IMR-90 (cell line): ENCODE measurements around the gene C13orf46. TPM values are rescaled to one million over a fixed set of nuclear protein-coding genes. Genes with fewer than 3 reads are reported as not detected.

Experiments used
- ATAC-seq: fragments of 200-7000 bp; cut with Tn5 transposase; 2 replicates; pipeline ENCODE4 v1.9.1; 2020; ENCODE audit warnings: low read depth, mild to moderate bottlenecking, moderate library complexity
- BruUV-seq: library from RNA; stranded (reverse); fragments of 400-500 nt; replicated peaks from 2 replicates; lab custom pipeline; 2021; lab: Mats Ljungman, UMichigan
- CTCF ChIA-PET: fragments of 300-600 bp; formaldehyde crosslinking; extraction: SDS; loops from one replicate; lab custom pipeline; 2021; ENCODE audit warnings: antibody characterized with exemption; lab: Yijun Ruan, JAX
- POLR2A ChIA-PET: fragments of 300-600 bp; sonication (Branson Sonifier 250); formaldehyde crosslinking; loops from one replicate; lab custom pipeline; 2022; ENCODE audit warnings: antibody characterized with exemption; ENCODE audit not compliant: unreplicated experiment; lab: Charles Lee
- DNase-seq: peaks from one replicate; pipeline ENCODE4 v3.0.0; 2013
- H2AFZ ChIP-seq: replicated peaks from 2 replicates; pipeline ENCODE3; 2013; ENCODE audit warnings: low read length, mild to moderate bottlenecking; ENCODE audit not compliant: poor library complexity
- H2AK5ac ChIP-seq: 2 replicates; pipeline ENCODE4 v1.6.1; 2013; ENCODE audit warnings: low read depth, low read length, inconsistent platforms
- H2AK9ac ChIP-seq: replicated peaks from 2 replicates; pipeline ENCODE3; 2013; ENCODE audit warnings: mild to moderate bottlenecking, low read depth, low read length, moderate library complexity; ENCODE audit not compliant: poor library complexity
- H2BK120ac ChIP-seq: 2 replicates; pipeline ENCODE4 v1.6.1; 2013; ENCODE audit warnings: low read depth, low read length, inconsistent platforms
- H2BK15ac ChIP-seq: 3 replicates; pipeline ENCODE4 v1.6.1; 2013; ENCODE audit warnings: low read depth, low read length, inconsistent platforms
- H2BK20ac ChIP-seq: 2 replicates; pipeline ENCODE4 v1.6.1; 2013; ENCODE audit warnings: low read depth, mild to moderate bottlenecking, inconsistent platforms, low read length, moderate library complexity
- H2BK5ac ChIP-seq: 2 replicates; pipeline ENCODE4 v1.6.1; 2013; ENCODE audit warnings: mild to moderate bottlenecking, low read depth, low read length, inconsistent platforms; ENCODE audit not compliant: poor library complexity, severe bottlenecking
- H3K14ac ChIP-seq: replicated peaks from 2 replicates; pipeline ENCODE4 v1.6.1; 2013; ENCODE audit warnings: low read depth, low read length, inconsistent platforms
- H3K18ac ChIP-seq: 2 replicates; pipeline ENCODE4 v1.6.1; 2013; ENCODE audit warnings: low read depth, low read length, control low read depth
- H3K23ac ChIP-seq: 2 replicates; pipeline ENCODE4 v1.6.1; 2013; ENCODE audit warnings: low read depth, low read length, inconsistent platforms
- H3K27ac ChIP-seq: 2 replicates; pipeline ENCODE4 v1.5.1; 2013; ENCODE audit warnings: mild to moderate bottlenecking, control low read depth, low read length; ENCODE audit not compliant: insufficient read depth
- H3K27me3 ChIP-seq: 2 replicates; pipeline ENCODE4 v1.6.1; 2013; ENCODE audit warnings: low read length; ENCODE audit not compliant: control insufficient read depth, insufficient read depth
- H3K36me3 ChIP-seq: 2 replicates; pipeline ENCODE4 v1.6.1; 2013; ENCODE audit warnings: low read length, mixed read lengths; ENCODE audit not compliant: control insufficient read depth, insufficient read depth
- H3K4ac ChIP-seq: 2 replicates; pipeline ENCODE4 v1.6.1; 2013; ENCODE audit warnings: low read depth, low read length, inconsistent platforms
- H3K4me1 ChIP-seq: 2 replicates; pipeline ENCODE4 v1.6.1; 2013; ENCODE audit warnings: low read length, mixed read lengths; ENCODE audit not compliant: control insufficient read depth, insufficient read depth
- H3K4me2 ChIP-seq: 2 replicates; pipeline ENCODE4 v1.6.1; 2013; ENCODE audit warnings: low read depth, mild to moderate bottlenecking, control low read depth, low read length, moderate library complexity
- H3K4me3 ChIP-seq: 2 replicates; pipeline ENCODE4 v1.5.1; 2013; ENCODE audit warnings: low read depth, mild to moderate bottlenecking, control low read depth, low read length, moderate library complexity; ENCODE audit not compliant: insufficient read depth
- H3K56ac ChIP-seq: 2 replicates; pipeline ENCODE4 v1.6.1; 2013; ENCODE audit warnings: low read length, inconsistent platforms; ENCODE audit not compliant: insufficient read depth; ENCODE audit errors: extremely low read depth
- H3K79me1 ChIP-seq, 2 experiments: 2 replicates each; pipeline ENCODE4 v1.6.1; 2013; ENCODE audit warnings: low read length in 2 of 2, inconsistent platforms in 1 of 2, low read depth in 1 of 2
- H3K9ac ChIP-seq: 2 replicates; pipeline ENCODE4 v1.6.1; 2013; ENCODE audit warnings: low read depth, low read length, control low read depth
- H3K9me1 ChIP-seq: 2 replicates; pipeline ENCODE4 v1.6.1; 2013; ENCODE audit warnings: low read length, inconsistent platforms; ENCODE audit not compliant: insufficient read depth
- H3K9me3 ChIP-seq: 2 replicates; pipeline ENCODE4 v1.6.1; 2013; ENCODE audit warnings: low read length; ENCODE audit not compliant: control insufficient read depth, insufficient read depth
- H4K20me1 ChIP-seq: 2 replicates; pipeline ENCODE4 v1.6.1; 2013; ENCODE audit warnings: low read length, inconsistent platforms; ENCODE audit not compliant: insufficient read depth
- H4K5ac ChIP-seq: 2 replicates; pipeline ENCODE4 v1.6.1; 2013; ENCODE audit warnings: mild to moderate bottlenecking, low read depth, low read length, control low read depth
- H4K8ac ChIP-seq, 2 experiments: 2 replicates each; pipeline ENCODE4 v1.6.1; 2013; ENCODE audit warnings: low read depth in 2 of 2, low read length in 2 of 2, control low read depth in 1 of 2, inconsistent platforms in 1 of 2
- H4K91ac ChIP-seq: 2 replicates; pipeline ENCODE4 v1.6.1; 2013; ENCODE audit warnings: low read depth, low read length, inconsistent platforms; ENCODE audit not compliant: insufficient read depth
- BHLHE40 ChIP-seq: fragments of 150-350 bp; IDR thresholded peaks from 2 replicates; pipeline ENCODE4 v1.6.1; 2016; ENCODE audit warnings: mild to moderate bottlenecking, low read depth, low read length
- CEBPB ChIP-seq: IDR thresholded peaks from 2 replicates; pipeline ENCODE4 v1.6.1; 2012; ENCODE audit warnings: low read depth, low read length, improper control_type of control experiment
- CTCF ChIP-seq: conservative IDR thresholded peaks from 2 replicates; pipeline ENCODE4 v1.5.1; 2012; ENCODE audit warnings: mild to moderate bottlenecking, low read depth, low read length, improper control_type of control experiment
- ELK1 ChIP-seq: fragments of 150-350 bp; IDR thresholded peaks from 2 replicates; pipeline ENCODE4 v1.6.1; 2016; ENCODE audit warnings: low read depth, mild to moderate bottlenecking, low read length, moderate library complexity, borderline replicate concordance
- FOS ChIP-seq: fragments of 150-350 bp; IDR thresholded peaks from 2 replicates; pipeline ENCODE4 v1.6.1; 2016; ENCODE audit warnings: low read depth, low read length
- MAFK ChIP-seq: IDR thresholded peaks from 2 replicates; pipeline ENCODE4 v1.6.1; 2012; ENCODE audit warnings: low read depth, low read length, improper control_type of control experiment
- MAZ ChIP-seq: IDR thresholded peaks from 2 replicates; pipeline ENCODE4 v1.6.1; 2012; ENCODE audit warnings: low read depth, mild to moderate bottlenecking, low read length, improper control_type of control experiment, moderate library complexity, borderline replicate concordance
- MXI1 ChIP-seq: IDR thresholded peaks from 2 replicates; pipeline ENCODE4 v1.6.1; 2012; ENCODE audit warnings: low read depth, mild to moderate bottlenecking, low read length, moderate library complexity, borderline replicate concordance
- NFE2L2 ChIP-seq: fragments of 150-350 bp; IDR thresholded peaks from 2 replicates; pipeline ENCODE4 v1.6.1; 2016; ENCODE audit warnings: low read depth, mild to moderate bottlenecking, low read length
- RAD21 ChIP-seq: IDR thresholded peaks from 2 replicates; pipeline ENCODE4 v1.6.1; 2012; ENCODE audit warnings: low read length, improper control_type of control experiment
- RCOR1 ChIP-seq: IDR thresholded peaks from 2 replicates; pipeline ENCODE4 v1.6.1; 2012; ENCODE audit warnings: mild to moderate bottlenecking, low read length, improper control_type of control experiment; ENCODE audit not compliant: insufficient replicate concordance
- RFX5 ChIP-seq: IDR thresholded peaks from 2 replicates; pipeline ENCODE4 v1.8.0; 2012; ENCODE audit warnings: low read depth, mild to moderate bottlenecking, low read length, moderate library complexity
- USF2 ChIP-seq: fragments of 150-350 bp; IDR thresholded peaks from 2 replicates; pipeline ENCODE4 v1.6.1; 2017; ENCODE audit warnings: mild to moderate bottlenecking, antibody characterized with exemption, low read length, low read depth
- WGBS, 2 experiments: methylation state at CpG; one replicate each; pipeline versions ENCODE4 v1.1.5 to v1.1.7; 2013; ENCODE audit warnings: missing lambda C conversion rate in 2 of 2; ENCODE audit not compliant: insufficient read length in 1 of 2; ENCODE audit errors: extremely low coverage in 2 of 2; 5-methylcytosine and 5-hydroxymethylcytosine counted together
- dilution Hi-C: fragments of 300-500 bp; cut with HindIII; formaldehyde crosslinking; loops from one replicate; pipeline ENCODE4 v1.14.3; 2018; ENCODE audit warnings: low sequenced_read_pairs; ENCODE audit not compliant: unreplicated experiment
- in situ Hi-C: fragments of 300-500 bp; cut with MboI; formaldehyde crosslinking; loops from 3 replicates; pipeline ENCODE4 v1.14.3; 2019; ENCODE audit warnings: low sequenced_read_pairs, inconsistent platforms, mixed read lengths
- intact Hi-C: fragments of 100-400 bp; cut with micrococcal nuclease; formaldehyde crosslinking; loops from 2 replicates; pipeline ENCODE4 v1.10.0; 2022
- polyA plus RNA-seq, 3 experiments: library from polyadenylated mRNA; depleted of rRNA; stranded (reverse); fragments of >200 nt; gene quantifications; 2 replicates each; pipeline ENCODE4 v1.2.3, GENCODE V29; 2012; ENCODE audit warnings: low replicate concordance in 1 of 3
- total RNA-seq: library from RNA; depleted of rRNA; stranded (reverse); fragments of >200 nt; gene quantifications from 2 replicates; pipeline ENCODE4 v1.2.3, GENCODE V29; 2012

Gene C13orf46
- total and polyA plus RNA-seq, 2 of the 4 experiments (the other 2 are of a cell fraction), result under 0.01 to 2.1 TPM

GRCh38 chr13:114015969-114016295, 42.1 kb upstream of the C13orf46 start:
- no peak overlapping the region for H3K56ac ChIP-seq
- BruUV-seq, result no TSS peak
- H3K23ac ChIP-seq, result no peak overlapping the region
- H3K4ac ChIP-seq, result peak overlapping the region; percentile 5; the same call in 1 of the 2 replicates
- no peaks in the 10 kb centered on the region for H3K9me3 ChIP-seq
- ChIA-PET POLR2A (no interaction called here), CTCF (no interaction called here)
- no peaks in the 10 kb centered on the region for H3K27me3 ChIP-seq
- ATAC-seq, result no peak
- dilution Hi-C loops (no loop called here), in situ Hi-C loops (no loop called here), intact Hi-C loops (no loop called here)
- H2BK5ac ChIP-seq, result no peak overlapping the region
- H3K14ac ChIP-seq, result no peak overlapping the region
- H4K5ac ChIP-seq, result no peak overlapping the region
- 89% methylated on average over 7 of the region's 11 CpGs; no CpG with 5 or more reads in 1 of the 2 experiments for WGBS, 2 experiments
- H3K79me1 ChIP-seq, result peaks cover 20 to 56% of the 10 kb centered on the region in 2 experiments
- no peak for DNase-seq
- no peak overlapping the region for H2BK20ac ChIP-seq
- H3K18ac ChIP-seq, result no peak overlapping the region
- no peak overlapping the region for H2BK120ac ChIP-seq
- no peak overlapping the region for H2AFZ ChIP-seq
- TF ChIP-seq MXI1, result no peak
- TF ChIP-seq NFE2L2, result no peak
- TF ChIP-seq USF2, result no peak
- TF ChIP-seq FOS, result no peak
- no peak for TF ChIP-seq ELK1
- no peak for TF ChIP-seq CTCF
- TF ChIP-seq MAFK, result no peak
- no peak for TF ChIP-seq RFX5
- no peak for TF ChIP-seq RCOR1
- TF ChIP-seq CEBPB, result no peak
- no peak for TF ChIP-seq BHLHE40
- no peak for TF ChIP-seq RAD21
- no peak for TF ChIP-seq MAZ
- H2BK15ac ChIP-seq, result no peak overlapping the region
- no peak overlapping the region for H3K4me3 ChIP-seq
- H4K8ac ChIP-seq, result no peak overlapping the region
- peaks cover 18% of the 10 kb centered on the region for H4K20me1 ChIP-seq
- H3K4me2 ChIP-seq, result no peak overlapping the region
- no peak overlapping the region for H2AK5ac ChIP-seq
- H3K4me1 ChIP-seq, result no peaks in the 10 kb centered on the region
- H3K9ac ChIP-seq, result no peak overlapping the region
- H3K9me1 ChIP-seq, result peaks cover 5% of the 10 kb centered on the region
- H4K91ac ChIP-seq, result no peak overlapping the region
- H2AK9ac ChIP-seq, result no peak overlapping the region
- no peak overlapping the region for H3K27ac ChIP-seq
- H3K36me3 ChIP-seq, result peaks cover 80% of the 10 kb centered on the region
